GM04503 (cell line): ENCODE measurements around the gene RPTOR.

Experiments
- DNase-seq: peaks from one replicate; pipeline ENCODE4 v3.0.0-alpha.2; 2012; ENCODE audit warnings: low read depth

RPTOR gene

GRCh38 chr17:80931421-80932265 is 387.0 kb downstream of the RPTOR start:
- peak; percentile 63 for DNase-seq

GRCh38 chr17:80935526-80935925 is 390.9 kb downstream of the RPTOR start:
- DNase-seq, result no peak

DNA sequence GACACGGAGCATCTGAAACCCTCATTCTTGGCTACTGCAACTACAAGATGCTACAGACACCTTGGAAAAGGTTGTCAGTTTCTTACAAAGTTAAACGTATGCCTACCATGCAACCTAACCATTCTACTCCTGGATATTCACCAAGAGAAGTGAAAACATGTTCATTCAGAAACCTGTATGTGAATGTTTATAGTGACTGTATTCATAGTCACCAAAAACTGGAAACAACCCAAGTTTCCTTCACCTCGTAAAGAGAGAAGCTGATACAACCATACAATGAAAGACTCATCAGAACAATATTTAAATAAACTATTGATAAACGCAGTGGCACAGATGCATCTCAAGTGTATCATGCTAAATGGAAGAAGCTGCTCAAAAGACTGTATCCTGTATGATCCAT is 391.6 kb downstream of the RPTOR start:
- DNase-seq, result no peak

DNA sequence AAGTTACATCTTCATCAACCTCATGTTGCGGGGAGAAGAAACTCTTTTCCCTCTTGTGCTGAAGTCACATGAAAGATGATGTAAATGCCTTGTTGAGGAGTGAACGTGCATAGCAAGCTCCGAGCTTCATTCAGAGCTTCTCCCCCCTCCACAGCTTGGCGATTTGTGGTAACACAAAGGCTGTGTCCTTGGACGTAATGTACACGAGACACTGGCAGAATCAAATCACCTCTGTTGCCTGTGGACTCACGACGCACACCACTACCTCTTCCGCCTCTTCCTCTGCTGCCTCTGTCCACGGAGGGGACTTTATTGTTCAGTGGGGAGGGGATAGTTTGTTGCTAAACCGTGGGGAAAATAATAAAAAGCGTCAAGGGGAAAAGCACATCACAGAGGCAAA is 392.1 kb downstream of the RPTOR start:
- no peak for DNase-seq

DNA sequence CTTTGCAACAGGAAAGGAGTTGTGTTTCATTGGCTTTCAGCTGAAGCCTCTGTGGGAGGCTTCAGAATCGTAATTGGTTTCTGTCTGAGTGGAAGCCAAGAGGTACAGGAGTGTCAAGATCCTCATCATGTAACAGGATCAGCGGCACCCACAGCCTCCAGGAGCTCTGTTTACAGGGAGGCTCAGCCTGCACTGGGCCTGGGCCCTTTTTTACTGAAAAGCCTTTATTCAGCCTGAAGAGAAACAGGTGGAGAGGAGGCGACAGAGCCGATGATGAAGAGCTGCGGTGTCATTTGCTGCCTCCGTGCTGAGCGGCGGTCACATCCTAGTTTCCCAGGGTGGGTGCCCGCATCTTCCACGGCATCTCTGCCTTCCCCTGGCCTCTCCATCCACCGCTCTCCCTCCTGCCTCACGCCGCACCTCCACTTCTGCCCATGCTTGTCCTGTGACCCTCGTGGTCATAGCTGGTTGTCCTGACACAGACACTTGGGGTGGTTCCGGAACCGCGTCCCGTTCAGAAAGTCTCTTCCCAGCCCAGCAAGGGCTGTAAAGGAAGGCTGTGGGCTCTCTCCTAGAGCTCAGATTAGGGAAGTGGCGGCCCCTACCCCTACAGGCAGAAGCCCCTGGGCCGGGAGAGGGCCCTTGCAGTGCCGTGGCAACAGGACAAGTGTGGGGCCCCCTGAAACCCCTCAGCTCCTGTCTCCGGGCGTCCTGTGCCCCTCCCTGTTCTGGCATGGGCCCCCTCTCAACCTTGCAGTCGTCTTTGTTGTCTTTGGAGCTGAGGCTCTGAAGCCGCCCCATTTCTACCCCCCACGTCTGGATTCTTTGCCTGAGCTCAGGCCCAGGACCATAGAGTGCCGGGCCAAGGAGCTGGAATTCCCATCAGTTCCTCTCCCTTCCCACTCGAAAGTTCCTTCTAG is 393.1 kb downstream of the RPTOR start:
- no peak for DNase-seq

DNA sequence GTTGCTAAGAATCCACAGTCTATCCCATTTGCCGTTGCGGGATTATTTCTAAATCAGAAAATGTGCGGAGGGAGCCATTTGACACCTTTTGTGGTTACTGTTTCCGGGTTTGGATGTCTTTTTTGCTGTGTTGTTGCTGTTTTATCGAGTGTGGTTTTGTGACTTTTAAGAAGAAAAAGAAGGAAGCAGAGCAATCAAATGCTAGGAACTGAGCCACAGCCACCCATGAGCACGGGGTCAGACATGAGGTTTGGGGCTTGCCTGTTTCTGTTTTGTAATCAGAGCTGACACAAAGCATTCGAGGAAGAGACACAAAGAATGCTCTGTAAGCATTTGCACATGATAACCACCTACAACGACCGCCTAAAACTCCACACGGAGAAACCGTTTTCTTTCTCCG is 393.9 kb downstream of the RPTOR start:
- DNase-seq, result no peak

GRCh38 chr17:80939151-80940145 is 394.8 kb downstream of the RPTOR start:
- DNase-seq, result no peak

DNA sequence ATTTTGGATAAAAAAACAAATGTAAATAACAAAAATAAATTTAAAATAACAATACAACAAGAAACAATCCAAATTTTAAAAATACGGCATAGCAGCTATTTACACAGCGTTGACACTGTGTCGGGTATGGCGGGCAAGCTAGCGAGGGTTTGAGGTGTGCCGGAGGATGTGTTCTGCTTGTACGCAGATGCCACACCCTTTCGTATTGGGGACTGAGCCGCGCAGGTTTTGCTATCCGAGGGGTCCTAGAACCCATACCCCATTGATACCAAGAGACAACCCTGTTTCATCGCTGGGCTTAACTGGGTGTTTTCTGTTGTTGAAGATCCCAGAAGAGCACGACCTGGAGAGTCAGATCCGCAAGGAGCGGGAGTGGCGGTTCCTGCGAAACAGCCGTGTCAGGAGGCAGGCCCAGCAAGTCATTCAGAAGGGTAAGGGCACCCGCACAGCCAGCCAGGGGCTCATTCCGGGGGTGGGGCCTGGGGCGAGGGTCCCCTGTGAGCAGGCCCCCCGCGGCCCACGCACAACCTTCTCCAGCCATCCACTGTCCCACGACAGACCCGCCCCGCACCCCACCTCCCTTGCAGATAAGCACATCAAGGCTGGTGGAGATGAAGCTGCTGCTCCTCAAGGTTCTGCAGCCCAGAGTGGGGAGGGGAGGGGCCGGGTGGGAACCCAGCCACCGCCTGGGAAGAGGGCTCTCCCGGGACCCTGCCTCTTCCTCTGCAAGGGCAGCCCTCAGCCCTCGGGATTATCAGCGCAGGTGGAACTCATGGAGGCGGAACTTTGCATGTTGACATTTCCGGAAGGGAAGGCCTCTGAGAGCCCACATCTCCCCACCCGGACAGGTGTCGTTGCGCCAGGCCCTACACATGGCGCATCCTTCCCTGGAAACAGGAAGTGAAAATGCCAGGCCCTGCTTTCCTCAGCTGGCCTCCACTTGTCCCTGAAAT is 395.8 kb downstream of the RPTOR start:
- DNase-seq, result no peak

DNA sequence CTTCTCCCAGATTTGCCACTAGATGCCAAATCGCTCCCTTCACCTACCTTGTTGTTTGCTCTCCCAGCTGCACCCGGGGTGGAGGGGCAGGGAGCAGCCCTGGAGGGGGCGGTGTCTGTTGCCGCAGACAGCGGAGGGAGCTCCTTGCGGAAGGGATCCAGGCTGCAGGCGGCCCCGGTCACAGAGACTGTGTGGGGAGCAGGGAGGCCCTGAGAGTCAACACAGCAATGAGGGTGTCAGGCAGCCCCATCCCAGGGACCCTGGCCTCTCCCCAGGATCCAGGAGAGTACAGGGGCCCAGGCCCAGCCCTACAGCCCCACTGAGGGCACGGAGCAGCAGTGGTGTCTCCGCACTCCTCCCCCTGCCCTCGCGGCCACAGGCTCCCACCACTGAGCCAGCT is 396.5 kb downstream of the RPTOR start:
- no peak for DNase-seq

GRCh38 chr17:80941743-80942422 is 397.2 kb downstream of the RPTOR start:
- DNase-seq, result no peak

GRCh38 chr17:80942423-80943345 is 398.0 kb downstream of the RPTOR start:
- peak; percentile 70 for DNase-seq

- DNase-seq, result no peak
These were observed 398.9 kb downstream of the RPTOR start for GRCh38 chr17:80943346-80944145.

DNA sequence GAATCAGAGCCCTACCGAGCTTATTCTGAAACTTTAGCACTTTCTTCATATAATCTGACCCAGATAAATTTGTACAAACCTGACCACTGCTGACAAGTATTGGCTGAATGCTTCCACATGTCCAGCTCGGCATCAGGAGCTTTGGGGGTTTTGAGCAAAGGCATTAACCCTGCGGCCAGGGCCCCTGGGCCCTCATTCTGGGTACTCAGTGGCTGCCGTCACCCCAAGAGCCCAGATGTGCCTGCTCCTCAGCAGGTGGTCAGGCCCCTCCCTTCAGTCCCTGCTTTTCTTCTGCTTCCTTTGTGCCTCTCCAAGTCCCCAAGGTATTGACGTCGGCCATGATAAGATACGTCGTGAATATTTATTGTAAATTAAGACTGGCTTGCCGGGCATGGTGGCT is 399.7 kb downstream of the RPTOR start:
- DNase-seq, result no peak

GRCh38 chr17:80945736-80946135 is 401.1 kb downstream of the RPTOR start:
- no peak for DNase-seq

DNA sequence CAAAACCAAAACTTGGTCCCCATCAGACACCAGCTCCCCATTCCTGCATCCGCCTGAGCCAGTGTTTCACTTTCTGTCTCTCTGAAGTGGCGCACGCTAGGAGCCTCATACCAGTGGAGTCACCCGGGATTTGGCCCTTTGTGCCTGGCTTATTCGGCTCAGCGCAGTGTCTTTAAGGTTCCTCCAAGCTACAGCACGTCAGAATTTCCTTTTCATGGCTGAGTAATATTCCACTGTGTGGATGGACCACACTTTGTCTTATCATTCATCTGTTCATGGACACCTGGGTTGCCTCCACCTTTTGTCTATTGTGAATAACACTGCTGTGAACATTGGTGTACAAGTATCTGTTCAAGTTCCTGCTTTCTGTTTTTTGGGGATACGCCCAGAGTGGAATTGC is 401.8 kb downstream of the RPTOR start:
- no peak for DNase-seq

DNA sequence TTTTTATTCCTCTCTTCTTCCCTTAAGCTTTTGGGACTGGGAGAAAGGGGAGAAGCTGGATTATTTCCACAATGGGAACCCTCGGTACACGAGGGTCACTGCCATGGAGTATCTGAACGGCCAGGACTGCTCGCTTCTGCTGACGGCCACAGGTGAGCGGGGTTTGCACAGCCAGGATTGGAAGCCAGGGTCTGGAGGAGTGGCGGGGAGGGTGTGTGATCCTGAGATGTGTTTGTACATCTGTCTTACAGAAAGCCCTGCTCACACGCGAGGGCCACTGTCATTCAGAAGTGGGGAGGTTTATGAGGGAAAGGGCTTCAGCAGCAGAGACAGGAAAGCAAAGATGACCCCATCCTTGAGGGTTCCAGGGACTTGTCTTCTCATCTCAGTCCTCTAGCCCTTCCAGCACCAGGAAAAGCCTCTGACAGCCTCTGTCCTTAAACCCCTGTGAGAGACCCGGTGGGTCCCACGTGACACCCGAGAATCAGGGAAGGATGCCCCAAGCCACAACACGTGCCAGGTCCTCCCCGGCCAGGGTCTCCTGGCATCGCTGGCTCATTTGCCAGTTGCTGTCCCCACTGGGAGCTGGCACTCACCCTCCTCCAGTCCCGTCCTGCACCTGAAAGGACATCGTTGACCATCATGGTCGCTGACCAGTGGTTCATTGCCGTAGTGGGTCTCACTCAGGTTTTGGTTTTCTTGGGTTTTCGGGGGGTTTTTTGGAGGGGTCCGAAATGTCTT is 402.7 kb downstream of the RPTOR start:
- DNase-seq, result no peak
